ENCODE data around the gene CHD9.

DNA sequence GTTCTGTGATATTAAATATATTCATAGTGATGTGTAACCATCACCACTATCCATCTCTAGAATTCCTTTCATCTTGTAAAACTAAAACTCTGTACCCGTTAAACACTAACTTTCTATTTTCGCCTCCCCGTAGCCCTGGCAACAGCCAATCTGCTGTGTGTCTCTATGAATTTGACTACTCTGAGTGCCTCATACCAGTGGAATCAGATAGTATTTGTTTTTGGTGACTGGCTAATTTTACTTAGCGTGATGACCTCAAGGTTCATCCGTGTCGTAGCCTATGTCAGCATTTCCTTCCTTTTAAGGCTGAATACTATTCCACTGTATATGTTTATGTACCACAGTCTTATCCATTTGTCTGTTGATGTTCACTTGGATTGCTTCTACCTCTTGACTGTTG lies 18.2 kb downstream of the CHD9 start:
- TF ChIP-seq, protein P1, sequence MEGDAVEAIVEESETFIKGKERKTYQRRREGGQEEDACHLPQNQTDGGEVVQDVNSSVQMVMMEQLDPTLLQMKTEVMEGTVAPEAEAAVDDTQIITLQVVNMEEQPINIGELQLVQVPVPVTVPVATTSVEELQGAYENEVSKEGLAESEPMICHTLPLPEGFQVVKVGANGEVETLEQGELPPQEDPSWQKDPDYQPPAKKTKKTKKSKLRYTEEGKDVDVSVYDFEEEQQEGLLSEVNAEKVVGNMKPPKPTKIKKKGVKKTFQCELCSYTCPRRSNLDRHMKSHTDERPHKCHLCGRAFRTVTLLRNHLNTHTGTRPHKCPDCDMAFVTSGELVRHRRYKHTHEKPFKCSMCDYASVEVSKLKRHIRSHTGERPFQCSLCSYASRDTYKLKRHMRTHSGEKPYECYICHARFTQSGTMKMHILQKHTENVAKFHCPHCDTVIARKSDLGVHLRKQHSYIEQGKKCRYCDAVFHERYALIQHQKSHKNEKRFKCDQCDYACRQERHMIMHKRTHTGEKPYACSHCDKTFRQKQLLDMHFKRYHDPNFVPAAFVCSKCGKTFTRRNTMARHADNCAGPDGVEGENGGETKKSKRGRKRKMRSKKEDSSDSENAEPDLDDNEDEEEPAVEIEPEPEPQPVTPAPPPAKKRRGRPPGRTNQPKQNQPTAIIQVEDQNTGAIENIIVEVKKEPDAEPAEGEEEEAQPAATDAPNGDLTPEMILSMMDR (IDR thresholded peaks at IDR 0.05), result no peak
- TF ChIP-seq POLR2A (IDR thresholded peaks at IDR 0.05), result no peak
